Ishikawa (cell line): ENCODE results near the gene PARP9.

Experiments
- CEBPB ChIP-seq: IDR thresholded peaks from 2 replicates; pipeline ENCODE4 v1.6.1; 2012
- TAF1 ChIP-seq: IDR thresholded peaks from 2 replicates; pipeline ENCODE4 v1.6.1; 2012; ENCODE audit warnings: low read depth, mild to moderate bottlenecking
- TEAD4 ChIP-seq: IDR thresholded peaks from 2 replicates; pipeline ENCODE4 v1.6.1; 2012
- ZBTB7A ChIP-seq: IDR thresholded peaks from 2 replicates; pipeline ENCODE4 v1.6.1; 2012; ENCODE audit warnings: low read depth

DNA sequence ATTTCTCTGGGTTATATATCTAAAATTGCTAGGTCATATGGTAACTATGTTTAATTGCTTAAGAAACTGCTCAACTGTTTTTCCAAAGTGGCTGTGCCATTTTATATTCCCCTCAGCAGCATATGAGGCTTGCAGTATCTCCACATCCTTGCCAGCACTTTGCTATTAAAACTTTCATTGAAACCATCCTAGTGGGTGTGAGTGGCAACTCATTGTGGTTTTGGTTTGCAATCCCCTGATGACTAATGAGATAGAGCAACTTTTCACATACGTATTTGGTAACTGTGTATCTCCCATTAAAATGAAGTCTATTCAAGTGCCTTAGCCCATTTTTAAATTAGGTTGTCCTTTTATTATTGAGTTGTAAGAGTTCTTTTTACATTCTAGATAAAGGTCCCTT, 66.7 kb downstream of the PARP9 start:
- TF ChIP-seq TEAD4 (no peak), CEBPB (no peak), TAF1 (no peak), ZBTB7A (no peak)
